ENCODE data around the gene PPDPF. TPM values are rescaled to one million over a fixed set of nuclear protein-coding genes. Genes with fewer than 3 reads are reported as not detected.
"Not testable (repeated sequence)": the region's sequence is repeated elsewhere in the genome, so short reads cannot be mapped to it uniquely, and the experiment has no call there.

Gene PPDPF
- polyA plus RNA-seq, 1 donor from 2014 or later = 95.1 TPM

- no peaks in the 10 kb centered on the region for H3F3A ChIP-seq (ENCODE audit: insufficient read depth, low read length, poor library complexity, severe bottlenecking)
- no peak overlapping the region for H3K4me2 ChIP-seq (ENCODE audit: low read length)
- no peaks in the 10 kb centered on the region for H3K9me3 ChIP-seq (ENCODE audit: low read length)
- no peak overlapping the region for H3K9ac ChIP-seq (ENCODE audit: low read length)
- peaks cover 8% of the 10 kb centered on the region for H3K27me3 ChIP-seq (ENCODE audit: insufficient read depth, low read depth, low read length)
- H3K79me2 ChIP-seq (replicated peaks; ENCODE audit: insufficient read depth, low read length) = no peaks in the 10 kb centered on the region
- H3K36me3 ChIP-seq (ENCODE audit: insufficient read depth, low read length) = no peaks in the 10 kb centered on the region
- H4K20me1 ChIP-seq (ENCODE audit: insufficient read depth) = no peaks in the 10 kb centered on the region
- no peaks in the 10 kb centered on the region for H3K9me2 ChIP-seq (ENCODE audit: insufficient read depth, low read length)
- no peak for TF ChIP-seq CTCF (IDR thresholded peaks at IDR 0.05; ENCODE audit: poor library complexity, severe bottlenecking)
- TF ChIP-seq POLR2AphosphoS5 (IDR thresholded peaks at IDR 0.05) = peak; percentile 16
- no peak overlapping the region for H3K4me3 ChIP-seq (ENCODE audit: low read length)
- H3K27ac ChIP-seq (ENCODE audit: low read length) = no peak overlapping the region
- H2AFZ ChIP-seq (ENCODE audit: low read depth, low read length) = no peak overlapping the region
Measured at GRCh38 chr20:63478346-63479302, 41.9 kb upstream of the PPDPF start.

GRCh38 chr20:63479695-63480419 lies 40.7 kb upstream of the PPDPF start:
- not testable (repeated sequence) for H3F3A ChIP-seq (ENCODE audit: insufficient read depth, low read length, poor library complexity, severe bottlenecking); H3K27ac ChIP-seq (ENCODE audit: low read length); H3K27me3 ChIP-seq (ENCODE audit: insufficient read depth, low read depth, low read length); H3K9ac ChIP-seq (ENCODE audit: low read length); H3K4me2 ChIP-seq (ENCODE audit: low read length); H4K20me1 ChIP-seq (ENCODE audit: insufficient read depth); H3K9me3 ChIP-seq (ENCODE audit: low read length); H2AFZ ChIP-seq (ENCODE audit: low read depth, low read length); H3K36me3 ChIP-seq (ENCODE audit: insufficient read depth, low read length); H3K79me2 ChIP-seq (replicated peaks; ENCODE audit: insufficient read depth, low read length); H3K4me3 ChIP-seq (ENCODE audit: low read length); H3K9me2 ChIP-seq (ENCODE audit: insufficient read depth, low read length)

GRCh38 chr20:63481503-63481902 lies 39.1 kb upstream of the PPDPF start:
- Histone ChIP-seq H2AFZ (ENCODE audit: low read depth, low read length) (no peak overlapping the region), H3K4me2 (ENCODE audit: low read length) (no peak overlapping the region), H3K9ac (ENCODE audit: low read length) (no peak overlapping the region), H3K9me2 (ENCODE audit: insufficient read depth, low read length) (no peaks in the 10 kb centered on the region), H4K20me1 (ENCODE audit: insufficient read depth) (no peaks in the 10 kb centered on the region), H3K4me3 (ENCODE audit: low read length) (no peak overlapping the region), H3K79me2 (replicated peaks; ENCODE audit: insufficient read depth, low read length) (no peaks in the 10 kb centered on the region), H3K36me3 (ENCODE audit: insufficient read depth, low read length) (no peaks in the 10 kb centered on the region), H3K27ac (ENCODE audit: low read length) (no peak overlapping the region), H3F3A (ENCODE audit: insufficient read depth, low read length, poor library complexity, severe bottlenecking) (no peaks in the 10 kb centered on the region), H3K9me3 (ENCODE audit: low read length) (no peaks in the 10 kb centered on the region), H3K27me3 (ENCODE audit: insufficient read depth, low read depth, low read length) (no peaks in the 10 kb centered on the region)
- peak; percentile 17 for TF ChIP-seq POLR2AphosphoS5 (IDR thresholded peaks at IDR 0.05)
- no peak for TF ChIP-seq EZH2 (IDR thresholded peaks at IDR 0.05; ENCODE audit: borderline replicate concordance, insufficient read depth, low read length, poor library complexity, severe bottlenecking)

- Histone ChIP-seq H2AFZ (ENCODE audit: low read depth, low read length) (no peak overlapping the region), H3K27me3 (ENCODE audit: insufficient read depth, low read depth, low read length) (no peaks in the 10 kb centered on the region), H3K79me2 (replicated peaks; ENCODE audit: insufficient read depth, low read length) (no peaks in the 10 kb centered on the region), H3K27ac (ENCODE audit: low read length) (no peak overlapping the region), H4K20me1 (ENCODE audit: insufficient read depth) (no peaks in the 10 kb centered on the region), H3K4me3 (ENCODE audit: low read length) (no peak overlapping the region), H3K9me3 (ENCODE audit: low read length) (no peaks in the 10 kb centered on the region), H3K4me2 (ENCODE audit: low read length) (no peak overlapping the region), H3K36me3 (ENCODE audit: insufficient read depth, low read length) (no peaks in the 10 kb centered on the region), H3K9ac (ENCODE audit: low read length) (no peak overlapping the region), H3F3A (ENCODE audit: insufficient read depth, low read length, poor library complexity, severe bottlenecking) (no peaks in the 10 kb centered on the region), H3K9me2 (ENCODE audit: insufficient read depth, low read length) (no peaks in the 10 kb centered on the region)
- TF ChIP-seq POLR2AphosphoS5 (IDR thresholded peaks at IDR 0.05) = peak; percentile 10
- TF ChIP-seq EP300 (conservative IDR thresholded peaks at IDR 0.05; ENCODE audit: poor library complexity, severe bottlenecking) = no peak
Measured at GRCh38 chr20:63482021-63482587, 38.5 kb upstream of the PPDPF start.
